HG03457 (cell line): ENCODE results near the gene TSHZ2.
"Not testable (repeated sequence)": the region's sequence is repeated elsewhere in the genome, so short reads cannot be mapped to it uniquely, and the experiment has no call there.

Experiments
- ATAC-seq: cut with Tn5 transposase; IDR thresholded peaks from one replicate; pipeline ENCODE4 v1.9.1; 2021; ENCODE audit warnings: moderate number of reproducible peaks; ENCODE audit not compliant: unreplicated experiment

TSHZ2 gene

GRCh38 chr20:53523615-53524014 lies 551.5 kb downstream of the TSHZ2 start:
- ATAC-seq = not testable (repeated sequence)

- ATAC-seq = no peak
These were observed 552.6 kb downstream of the TSHZ2 start for GRCh38 chr20:53524589-53525312.

- ATAC-seq = no peak
These were observed 555.0 kb downstream of the TSHZ2 start for GRCh38 chr20:53527196-53527595.

- no peak for ATAC-seq
These were observed 557.5 kb downstream of the TSHZ2 start for GRCh38 chr20:53529658-53530057.

GRCh38 chr20:53530440-53530839 lies 558.3 kb downstream of the TSHZ2 start:
- no peak for ATAC-seq

- ATAC-seq = not testable (repeated sequence)
These were observed 560.6 kb downstream of the TSHZ2 start for GRCh38 chr20:53532654-53533312.

GRCh38 chr20:53533500-53533899 lies 561.3 kb downstream of the TSHZ2 start:
- no peak for ATAC-seq

GRCh38 chr20:53534037-53534436 lies 561.9 kb downstream of the TSHZ2 start:
- ATAC-seq = no peak

- ATAC-seq = no peak
These were observed 563.7 kb downstream of the TSHZ2 start for GRCh38 chr20:53535878-53536277.

- ATAC-seq = not testable (repeated sequence)
These were observed 564.2 kb downstream of the TSHZ2 start for GRCh38 chr20:53536382-53536781.

- no peak for ATAC-seq
These were observed 567.4 kb downstream of the TSHZ2 start for GRCh38 chr20:53539516-53539915.
